H1 (cell line): ENCODE data around the gene MYBPHL. TPM values are rescaled to one million over a fixed set of nuclear protein-coding genes. Genes with fewer than 3 reads are reported as not detected.

Experiments used
- CEBPB ChIP-seq: IDR thresholded peaks from 2 replicates; pipeline ENCODE4 v1.6.1; 2012; ENCODE audit warnings: low read depth, low read length
- HDAC2 ChIP-seq, 2 experiments: fragments of 300-600 bp in 1 of 2; sonication (generic) in 1 of 2; IDR thresholded peaks; 2 replicates each; pipeline ENCODE4 v1.6.1; 2011 to 2012; ENCODE audit warnings: low read depth in 2 of 2, low read length in 2 of 2, mild to moderate bottlenecking in 2 of 2, moderate library complexity in 2 of 2, borderline replicate concordance in 1 of 2, inconsistent platforms in 1 of 2
- HDAC6 ChIP-seq: IDR thresholded peaks from one replicate; pipeline ENCODE4 v1.7.1; 2012; ENCODE audit warnings: low read depth, mild to moderate bottlenecking, inconsistent platforms, low read length, moderate library complexity
- KDM4A ChIP-seq: IDR thresholded peaks from one replicate; pipeline ENCODE4 v1.7.1; 2012; ENCODE audit warnings: low read depth, mild to moderate bottlenecking, moderate library complexity, low read length, inconsistent platforms; ENCODE audit not compliant: severe bottlenecking
- NRF1 ChIP-seq: IDR thresholded peaks from 2 replicates; pipeline ENCODE4 v1.6.1; 2011; ENCODE audit warnings: mild to moderate bottlenecking, low read depth, low read length, improper control_type of control experiment
- SIN3A ChIP-seq, 2 experiments: IDR thresholded peaks in 1 of 2; conservative IDR thresholded peaks in 1 of 2; 2 replicates each; pipeline ENCODE4 v1.6.1; 2011 to 2012; ENCODE audit warnings: low read length in 2 of 2, improper control_type of control experiment in 1 of 2, low read depth in 1 of 2, mild to moderate bottlenecking in 1 of 2
- polyA plus RNA-seq, 7 experiments: library from polyadenylated mRNA; depleted of rRNA in 3 of 7; stranded (reverse) in 5 of 7; unstranded in 2 of 7; fragments of >200 nt in 5 of 7; fragments of 200-250 nt in 2 of 7; gene quantifications; 1 replicate in 5 of 7; 2 replicates in 1 of 7; 4 replicates in 1 of 7; pipeline versions ENCODE4 v1.2.1 to v1.2.3, GENCODE V29; 2011 to 2013; ENCODE audit warnings: missing spikeins in 2 of 7, mixed read lengths in 2 of 7
- total RNA-seq: library from RNA; stranded (reverse); fragmentation: NEBNext Ultra II Directional; extraction: Animal tissue kit (Norgen Biotek cat#: 25700); gene quantifications from 2 replicates; pipeline ENCODE4 v1.2.1, GENCODE V29; 2021

MYBPHL gene
- total and polyA plus RNA-seq, 2 of the 8 experiments (the other 6 are each of a cell fraction or from before 2014, with no cell fraction given) = 0.24 to 0.30 TPM

GRCh38 chr1:109269981-109270622, 36.7 kb downstream of the MYBPHL start (continued):
- TF ChIP-seq SIN3A (conservative IDR thresholded peaks at IDR 0.05 in 1 of 2, IDR thresholded peaks at IDR 0.05 in 1 of 2; ENCODE audit: low read depth in 1 of 2, low read length in 2 of 2) (no peak), HDAC2 (IDR thresholded peaks at IDR 0.05; ENCODE audit: borderline replicate concordance in 1 of 2, low read depth in 2 of 2, low read length in 2 of 2) (no peak), HDAC6 (no peak), KDM4A (no peak), CEBPB (no peak), NRF1 (no peak)
